HFFc6 (cell line): ENCODE data around the gene MED22. TPM values are rescaled to one million over a fixed set of nuclear protein-coding genes. Genes with fewer than 3 reads are reported as not detected.
"Not testable (repeated sequence)": the region's sequence is repeated elsewhere in the genome, so short reads cannot be mapped to it uniquely, and the experiment has no call there.

ENCODE experiments used
- DNase-seq: peaks from one replicate; pipeline ENCODE4 v3.0.0-alpha.2; 2018
- H3K27ac Mint-ChIP-seq: 2 replicates; pipeline ENCODE4 v1.8.0; 2020; ENCODE audit warnings: mild to moderate bottlenecking, mixed read lengths
- H3K27me3 Mint-ChIP-seq: 2 replicates; pipeline ENCODE4 v1.8.0; 2021; ENCODE audit warnings: mild to moderate bottlenecking, moderate library complexity, mixed read lengths; ENCODE audit not compliant: insufficient read depth
- H3K36me3 Mint-ChIP-seq: 2 replicates; pipeline ENCODE4 v1.8.0; 2021; ENCODE audit warnings: low read depth, mixed read lengths
- H3K4me1 Mint-ChIP-seq: 2 replicates; pipeline ENCODE4 v1.8.0; 2020; ENCODE audit warnings: low read depth, mixed read lengths
- H3K4me3 Mint-ChIP-seq: 2 replicates; pipeline ENCODE4 v1.8.0; 2020; ENCODE audit warnings: mild to moderate bottlenecking, moderate library complexity, mixed read lengths
- H3K9me3 Mint-ChIP-seq: 2 replicates; pipeline ENCODE4 v1.8.0; 2020; ENCODE audit warnings: mild to moderate bottlenecking, mixed read lengths
- CTCF ChIP-seq: fragments of 200-600 bp; sonication (generic); IDR thresholded peaks from 2 replicates; pipeline ENCODE4 v1.5.0; 2021; ENCODE audit warnings: antibody characterized with exemption, mild to moderate bottlenecking
- total RNA-seq, 6 experiments: library from RNA; stranded (reverse); fragmentation: NEBNext Ultra II Directional; extraction: Animal tissue kit (Norgen Biotek cat#: 25700); gene quantifications; 2 replicates in 1 of 6; 3 replicates in 5 of 6; pipeline ENCODE4 v1.2.3, GENCODE V29; 2021

MED22 gene
- total RNA-seq, 6 experiments from 2014 or later, result 17.9 to 22.3 (median 20.8) TPM

- peak; percentile 82 for DNase-seq
- peak within 1 kb of the TSS; percentile 99 for H3K4me3 Mint-ChIP-seq
- no peak for TF ChIP-seq CTCF
- peaks cover 4% of the 10 kb centered on the region; the same call in 1 of the 2 replicates for H3K27me3 Mint-ChIP-seq
- H3K27ac Mint-ChIP-seq, result peak within 1 kb of the TSS; percentile 92
- peaks cover 7% of the 10 kb centered on the region for H3K4me1 Mint-ChIP-seq
- peaks cover 27% of the 10 kb centered on the region for H3K36me3 Mint-ChIP-seq
- H3K9me3 Mint-ChIP-seq, result no peaks in the 10 kb centered on the region
Measured at GRCh38 chr9:133335924-133336811, 11.8 kb downstream of the MED22 start, which contains the start of gene SURF6. Gene SURF6 (minus strand): TSS chr9:133336188. CDS start chr9:133336132, 56 bp downstream.

GRCh38 chr9:133334888-133335287 is 13.0 kb downstream of the MED22 start:
- H3K4me1 Mint-ChIP-seq, H3K9me3 Mint-ChIP-seq, DNase-seq, H3K27me3 Mint-ChIP-seq: not testable (repeated sequence)
- peak overlapping the region; percentile 92; the same call in 1 of the 2 replicates for H3K27ac Mint-ChIP-seq
- H3K36me3 Mint-ChIP-seq, result peaks cover 34% of the 10 kb centered on the region
- peak overlapping the region; percentile 99 for H3K4me3 Mint-ChIP-seq

GRCh38 chr9:133334161-133334560 is 13.8 kb downstream of the MED22 start:
- Mint-ChIP-seq H3K4me3 (peak overlapping the region; percentile 99; the same call in 1 of the 2 replicates), H3K4me1 (peaks cover 7% of the 10 kb centered on the region), H3K9me3 (no peaks in the 10 kb centered on the region), H3K27ac (no peak overlapping the region), H3K27me3 (peaks cover 4% of the 10 kb centered on the region; the same call in 1 of the 2 replicates), H3K36me3 (peaks cover 32% of the 10 kb centered on the region)
- no peak for DNase-seq
- TF ChIP-seq CTCF, result no peak

- peaks cover 31% of the 10 kb centered on the region for H3K36me3 Mint-ChIP-seq
- H3K27ac Mint-ChIP-seq, result no peak overlapping the region
Measured at GRCh38 chr9:133333566-133333965, 14.4 kb downstream of the MED22 start.

GRCh38 chr9:133333011-133333410 is 14.9 kb downstream of the MED22 start:
- Mint-ChIP-seq H3K36me3 (peaks cover 31% of the 10 kb centered on the region), H3K27ac (no peak overlapping the region), H3K4me3 (no peak overlapping the region), H3K4me1 (peaks cover 7% of the 10 kb centered on the region), H3K9me3 (no peaks in the 10 kb centered on the region), H3K27me3 (peaks cover 4% of the 10 kb centered on the region)
- no peak for DNase-seq
- TF ChIP-seq CTCF, result no peak

More at GRCh38 chr9:133333566-133333965, 14.4 kb downstream of the MED22 start:
- Mint-ChIP-seq H3K9me3 (no peaks in the 10 kb centered on the region), H3K4me3 (no peak overlapping the region; the same call in 1 of the 2 replicates), H3K27me3 (peaks cover 4% of the 10 kb centered on the region; the same call in 1 of the 2 replicates), H3K4me1 (peaks cover 7% of the 10 kb centered on the region)
- peak; percentile 48 for TF ChIP-seq CTCF
- no peak for DNase-seq

- peaks cover 4% of the 10 kb centered on the region for H3K27me3 Mint-ChIP-seq
- no peaks in the 10 kb centered on the region for H3K9me3 Mint-ChIP-seq
- peaks cover 31% of the 10 kb centered on the region for H3K36me3 Mint-ChIP-seq
- peaks cover 7% of the 10 kb centered on the region for H3K4me1 Mint-ChIP-seq
- DNase-seq, result no peak
- H3K4me3 Mint-ChIP-seq, result no peak overlapping the region
- no peak for TF ChIP-seq CTCF
- no peak overlapping the region for H3K27ac Mint-ChIP-seq
Measured at GRCh38 chr9:133332381-133332730, 15.6 kb downstream of the MED22 start.
